ENCODE results near the gene REM2.

DNA sequence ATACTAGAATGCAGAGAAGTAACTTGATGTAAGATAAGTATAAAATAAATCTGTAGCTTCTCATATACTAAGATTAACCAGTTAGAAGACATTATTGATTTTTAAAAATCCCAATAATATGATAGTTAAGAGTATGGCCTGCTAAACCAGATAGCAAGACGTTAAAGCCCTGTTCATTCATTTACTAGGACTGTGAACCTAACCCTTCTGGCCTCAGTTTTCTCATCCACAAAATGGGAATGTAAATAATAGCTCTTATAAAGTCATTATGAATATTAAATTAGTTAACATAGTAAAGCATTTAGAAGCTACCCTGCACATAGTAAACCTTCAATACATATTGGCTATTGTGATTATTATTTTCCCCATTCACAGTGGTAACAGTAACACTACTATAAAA, 52.1 kb downstream of the REM2 start:
- TF ChIP-seq CTCF (IDR thresholded peaks at IDR 0.05) (no peak), POLR2AphosphoS5 (IDR thresholded peaks at IDR 0.05; ENCODE audit: low read depth, low read length) (no peak), SIN3A (IDR thresholded peaks at IDR 0.05; ENCODE audit: borderline replicate concordance, insufficient read depth, low read depth, low read length) (no peak), TCF7L2 (IDR thresholded peaks at IDR 0.05; ENCODE audit: low read depth, low read length) (no peak)
- TF ChIP-seq, protein P1, sequence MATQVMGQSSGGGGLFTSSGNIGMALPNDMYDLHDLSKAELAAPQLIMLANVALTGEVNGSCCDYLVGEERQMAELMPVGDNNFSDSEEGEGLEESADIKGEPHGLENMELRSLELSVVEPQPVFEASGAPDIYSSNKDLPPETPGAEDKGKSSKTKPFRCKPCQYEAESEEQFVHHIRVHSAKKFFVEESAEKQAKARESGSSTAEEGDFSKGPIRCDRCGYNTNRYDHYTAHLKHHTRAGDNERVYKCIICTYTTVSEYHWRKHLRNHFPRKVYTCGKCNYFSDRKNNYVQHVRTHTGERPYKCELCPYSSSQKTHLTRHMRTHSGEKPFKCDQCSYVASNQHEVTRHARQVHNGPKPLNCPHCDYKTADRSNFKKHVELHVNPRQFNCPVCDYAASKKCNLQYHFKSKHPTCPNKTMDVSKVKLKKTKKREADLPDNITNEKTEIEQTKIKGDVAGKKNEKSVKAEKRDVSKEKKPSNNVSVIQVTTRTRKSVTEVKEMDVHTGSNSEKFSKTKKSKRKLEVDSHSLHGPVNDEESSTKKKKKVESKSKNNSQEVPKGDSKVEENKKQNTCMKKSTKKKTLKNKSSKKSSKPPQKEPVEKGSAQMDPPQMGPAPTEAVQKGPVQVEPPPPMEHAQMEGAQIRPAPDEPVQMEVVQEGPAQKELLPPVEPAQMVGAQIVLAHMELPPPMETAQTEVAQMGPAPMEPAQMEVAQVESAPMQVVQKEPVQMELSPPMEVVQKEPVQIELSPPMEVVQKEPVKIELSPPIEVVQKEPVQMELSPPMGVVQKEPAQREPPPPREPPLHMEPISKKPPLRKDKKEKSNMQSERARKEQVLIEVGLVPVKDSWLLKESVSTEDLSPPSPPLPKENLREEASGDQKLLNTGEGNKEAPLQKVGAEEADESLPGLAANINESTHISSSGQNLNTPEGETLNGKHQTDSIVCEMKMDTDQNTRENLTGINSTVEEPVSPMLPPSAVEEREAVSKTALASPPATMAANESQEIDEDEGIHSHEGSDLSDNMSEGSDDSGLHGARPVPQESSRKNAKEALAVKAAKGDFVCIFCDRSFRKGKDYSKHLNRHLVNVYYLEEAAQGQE (IDR thresholded peaks at IDR 0.05; ENCODE audit: insufficient read depth in 1 of 2, low read depth in 2 of 2, low read length in 1 of 2): no peak
